HG02588 (cell line): ENCODE measurements around the gene REC8.

ENCODE experiments used
- ATAC-seq: cut with Tn5 transposase; IDR thresholded peaks from one replicate; pipeline ENCODE4 v1.9.1; 2021; ENCODE audit warnings: mild to moderate bottlenecking, moderate library complexity; ENCODE audit not compliant: unreplicated experiment

The REC8 gene

DNA sequence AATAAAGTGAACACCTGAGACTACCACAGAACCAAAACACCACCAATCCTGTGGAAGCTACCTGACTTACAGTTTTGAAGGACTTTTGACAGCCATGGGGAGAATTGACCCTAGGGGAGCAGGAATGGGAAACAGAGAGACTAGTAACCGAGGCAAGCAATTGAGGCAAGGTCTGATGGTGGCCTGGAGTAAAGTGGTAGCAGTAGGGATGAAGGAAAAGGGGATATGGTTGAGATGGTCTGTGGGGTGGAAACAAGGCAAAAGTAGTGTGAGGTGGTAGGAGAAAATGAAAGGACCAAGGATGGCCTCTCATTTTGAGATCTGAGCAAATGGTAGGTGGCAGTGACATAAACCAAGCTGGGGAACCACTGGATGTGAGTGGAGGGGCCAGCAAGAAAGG lies 15.0 kb upstream of the REC8 start:
- no peak for ATAC-seq

DNA sequence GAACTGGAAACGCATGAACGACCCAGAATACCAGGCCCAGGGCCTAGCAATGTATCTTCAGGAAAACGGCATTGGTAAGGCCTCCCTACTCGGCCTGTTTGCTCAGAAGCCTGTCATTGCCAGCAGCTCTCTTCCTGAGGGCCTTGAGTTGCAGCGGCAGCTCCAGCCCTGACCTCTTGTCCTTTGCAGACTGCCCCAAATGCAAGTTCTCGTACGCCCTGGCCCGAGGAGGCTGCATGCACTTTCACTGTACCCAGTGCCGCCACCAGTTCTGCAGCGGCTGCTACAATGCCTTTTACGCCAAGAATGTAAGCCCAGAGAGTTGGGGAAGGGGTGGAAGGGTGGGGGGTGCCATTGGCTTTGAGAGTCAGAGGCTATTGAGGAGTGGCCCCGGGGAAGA lies 14.5 kb upstream of the REC8 start:
- ATAC-seq: no peak

DNA sequence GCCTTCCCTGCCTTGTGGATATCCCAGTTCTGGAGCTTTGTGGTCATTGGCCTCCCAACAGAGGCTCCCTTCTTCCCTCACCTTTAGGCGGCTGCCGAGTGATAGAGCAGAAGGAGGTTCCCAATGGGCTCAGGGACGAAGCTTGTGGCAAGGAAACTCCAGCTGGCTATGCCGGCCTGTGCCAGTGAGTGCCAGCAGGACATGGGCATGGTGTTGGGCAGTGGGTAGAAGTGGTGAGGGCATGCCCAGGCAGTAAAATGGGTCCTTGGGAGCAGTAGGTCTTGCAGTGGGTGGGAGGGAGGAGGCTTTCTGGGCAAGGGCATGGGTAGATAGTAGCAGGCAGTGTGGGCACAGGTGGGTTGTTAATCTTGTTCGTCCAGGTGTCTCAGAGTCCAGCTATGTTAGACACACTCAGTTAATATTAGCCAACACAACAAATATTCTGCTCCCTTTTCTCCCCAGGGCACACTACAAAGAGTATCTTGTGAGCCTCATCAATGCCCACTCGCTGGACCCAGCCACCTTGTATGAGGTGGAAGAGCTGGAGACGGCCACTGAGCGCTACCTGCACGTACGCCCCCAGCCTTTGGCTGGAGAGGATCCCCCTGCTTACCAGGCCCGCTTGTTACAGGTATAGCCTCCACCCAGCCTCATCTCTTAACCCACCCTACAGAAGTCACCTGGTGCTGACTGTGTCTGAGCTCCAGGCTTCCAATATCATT lies 11.9 kb upstream of the REC8 start:
- ATAC-seq: no peak

DNA sequence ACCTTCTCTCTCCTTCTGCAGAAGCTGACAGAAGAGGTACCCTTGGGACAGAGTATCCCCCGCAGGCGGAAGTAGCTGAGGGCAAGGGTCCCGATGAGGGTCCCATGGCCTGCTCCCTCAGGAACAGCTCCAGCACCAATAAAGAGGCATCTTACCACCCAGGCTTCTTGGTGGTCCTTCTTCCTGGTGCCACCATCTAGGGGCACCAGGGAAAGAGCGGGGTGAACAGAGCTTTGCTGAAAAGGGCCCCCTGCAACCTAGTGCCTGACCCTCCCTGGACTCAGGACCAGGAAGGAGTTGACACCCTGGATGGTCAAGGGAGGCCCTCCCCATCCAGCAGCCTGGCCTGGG lies 11.4 kb upstream of the REC8 start:
- peak; percentile 4 for ATAC-seq

DNA sequence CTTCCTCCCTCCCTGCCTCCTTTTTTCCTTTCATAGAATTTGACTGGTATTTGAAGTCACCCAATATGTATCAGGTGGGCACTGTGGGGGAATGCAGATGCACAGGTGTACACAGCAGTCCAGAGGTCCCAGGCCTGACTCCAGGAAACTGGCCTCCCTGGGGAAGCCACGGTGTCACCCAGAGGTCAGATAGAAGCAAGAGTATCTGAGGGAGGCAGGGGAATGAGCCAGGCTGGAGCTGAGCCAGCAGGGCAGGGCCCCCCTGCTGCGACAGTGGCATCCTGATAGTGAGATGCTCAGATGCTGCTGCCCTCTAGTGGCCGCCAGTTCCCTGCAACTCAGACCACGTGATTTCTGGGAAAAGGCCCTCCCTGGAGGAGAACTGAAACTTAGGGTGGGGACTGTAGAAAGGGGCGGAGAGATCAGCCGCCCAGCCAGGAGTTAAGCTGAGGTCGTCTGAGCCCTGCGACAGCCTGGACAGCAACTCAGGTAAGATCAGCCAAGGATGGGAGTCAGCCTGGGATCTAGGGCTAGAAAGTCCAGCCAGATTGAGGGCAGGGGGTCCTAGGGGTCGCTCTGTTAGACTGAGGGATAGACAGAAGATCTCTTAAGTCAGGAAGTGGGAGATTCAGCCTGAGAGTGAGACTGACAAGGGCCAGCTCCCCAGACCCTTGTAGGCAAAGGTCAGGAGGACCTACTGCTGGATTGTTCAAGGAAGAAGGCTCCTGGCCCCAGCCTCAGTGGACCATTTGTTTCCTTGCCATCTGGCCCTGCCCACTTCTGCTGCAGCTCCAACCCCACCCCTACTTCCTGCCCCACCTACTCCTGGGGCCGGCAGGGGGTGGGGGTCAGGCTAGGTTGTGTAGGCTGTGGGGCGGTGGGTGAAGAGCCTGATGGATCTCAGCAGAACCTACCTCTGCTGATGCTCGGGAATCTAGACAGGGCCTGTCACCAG lies 10.8 kb upstream of the REC8 start, which contains the start of gene IRF9:
IRF9 (plus strand) TSS at position 416 of the 955 bp plus-strand sequence. CDS start 880 bp downstream, outside the sequence.
- peak; percentile 75 for ATAC-seq

DNA sequence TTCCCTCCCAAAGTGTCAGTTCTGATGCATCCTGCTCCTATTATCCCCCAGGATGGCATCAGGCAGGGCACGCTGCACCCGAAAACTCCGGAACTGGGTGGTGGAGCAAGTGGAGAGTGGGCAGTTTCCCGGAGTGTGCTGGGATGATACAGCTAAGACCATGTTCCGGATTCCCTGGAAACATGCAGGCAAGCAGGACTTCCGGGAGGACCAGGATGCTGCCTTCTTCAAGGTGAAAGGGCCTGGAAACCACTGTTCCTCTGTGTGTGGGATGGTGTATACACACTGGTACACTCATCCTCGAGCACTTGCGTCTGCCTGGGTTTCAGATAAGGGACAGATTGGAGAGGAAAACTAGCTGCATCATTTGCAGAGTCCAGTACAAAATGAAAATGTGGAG lies 9.8 kb upstream of the REC8 start:
- ATAC-seq: no peak

DNA sequence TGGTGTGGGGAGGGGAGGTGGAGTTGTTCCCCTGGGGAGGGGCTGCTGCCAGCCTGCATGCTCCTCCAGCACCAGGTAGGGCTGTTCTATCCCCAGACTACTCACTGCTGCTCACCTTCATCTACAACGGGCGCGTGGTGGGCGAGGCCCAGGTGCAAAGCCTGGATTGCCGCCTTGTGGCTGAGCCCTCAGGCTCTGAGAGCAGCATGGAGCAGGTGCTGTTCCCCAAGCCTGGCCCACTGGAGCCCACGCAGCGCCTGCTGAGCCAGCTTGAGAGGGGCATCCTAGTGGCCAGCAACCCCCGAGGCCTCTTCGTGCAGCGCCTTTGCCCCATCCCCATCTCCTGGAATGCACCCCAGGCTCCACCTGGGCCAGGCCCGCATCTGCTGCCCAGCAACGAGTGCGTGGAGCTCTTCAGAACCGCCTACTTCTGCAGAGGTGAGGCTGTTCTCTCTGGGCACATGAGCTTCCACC lies 7.3 kb upstream of the REC8 start:
- ATAC-seq: no peak

DNA sequence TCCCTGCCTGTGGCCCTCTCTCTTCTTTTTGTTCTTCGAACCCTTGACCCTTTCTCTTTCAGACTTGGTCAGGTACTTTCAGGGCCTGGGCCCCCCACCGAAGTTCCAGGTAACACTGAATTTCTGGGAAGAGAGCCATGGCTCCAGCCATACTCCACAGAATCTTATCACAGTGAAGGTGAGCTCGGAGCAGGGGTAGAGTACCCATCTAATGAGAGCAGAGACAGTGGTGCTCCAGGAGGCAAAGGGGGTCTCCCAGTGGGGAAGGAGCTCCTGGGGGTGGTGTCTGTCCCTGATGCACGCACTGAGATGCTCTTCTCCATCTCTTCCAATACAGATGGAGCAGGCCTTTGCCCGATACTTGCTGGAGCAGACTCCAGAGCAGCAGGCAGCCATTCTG lies 6.1 kb upstream of the REC8 start:
- no peak for ATAC-seq

DNA sequence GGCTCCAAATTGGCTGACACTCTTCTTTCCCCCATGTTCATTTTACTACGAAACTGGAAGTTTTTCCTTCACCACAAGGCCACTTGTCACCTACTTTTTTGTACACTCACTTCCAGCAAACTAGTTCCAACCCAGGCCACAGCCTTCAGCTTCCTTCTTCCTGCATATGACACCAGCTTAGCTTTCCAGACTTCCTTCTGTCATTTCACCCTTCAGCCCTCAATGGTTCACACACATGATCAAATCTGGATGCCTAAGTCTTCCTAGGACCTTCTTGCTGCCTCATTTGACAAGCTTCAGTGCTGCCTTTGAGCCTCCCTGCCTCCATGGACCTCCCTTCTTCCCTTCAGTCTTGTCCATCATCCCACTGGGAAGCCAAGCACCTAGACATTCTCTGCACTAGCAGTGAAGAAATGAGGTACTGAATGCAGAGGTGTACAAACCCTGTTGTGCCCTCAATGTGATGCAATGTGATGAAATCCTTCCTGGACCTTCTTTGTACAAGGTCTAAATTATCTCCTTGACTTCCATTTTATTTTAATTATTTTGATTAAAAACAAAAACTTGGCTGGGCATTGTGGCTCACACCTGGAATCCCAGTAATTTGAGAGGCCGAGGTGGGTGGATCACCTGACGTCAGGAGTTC lies 4.3 kb upstream of the REC8 start:
- no peak for ATAC-seq

DNA sequence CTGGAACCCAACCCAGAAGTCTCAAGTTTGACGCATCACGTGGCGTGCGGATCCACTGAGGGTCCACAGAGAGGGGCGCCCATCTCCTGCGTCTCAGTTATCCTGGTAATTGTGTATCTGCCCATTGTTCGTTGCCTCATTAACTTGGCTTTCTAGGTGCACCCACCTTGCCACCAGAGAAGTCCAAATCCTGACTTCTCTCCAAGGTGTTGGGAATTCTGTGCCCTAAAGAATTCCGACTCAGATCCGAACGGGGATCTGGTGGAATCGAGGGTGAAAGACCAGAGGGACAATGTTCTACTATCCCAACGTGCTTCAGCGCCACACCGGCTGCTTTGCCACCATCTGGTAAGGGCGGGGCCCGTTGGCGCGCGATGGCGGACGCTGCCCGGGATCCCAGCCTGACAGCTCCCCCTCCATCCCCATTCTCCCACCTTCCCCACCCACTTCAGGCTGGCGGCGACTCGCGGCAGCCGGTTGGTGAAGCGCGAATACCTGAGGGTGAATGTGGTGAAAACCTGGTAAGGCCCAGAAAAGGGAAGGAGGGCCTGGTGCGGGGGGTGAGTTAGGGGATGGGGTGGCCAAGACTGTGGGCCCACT lies 481 bp downstream of the REC8 start:
- no peak for ATAC-seq

DNA sequence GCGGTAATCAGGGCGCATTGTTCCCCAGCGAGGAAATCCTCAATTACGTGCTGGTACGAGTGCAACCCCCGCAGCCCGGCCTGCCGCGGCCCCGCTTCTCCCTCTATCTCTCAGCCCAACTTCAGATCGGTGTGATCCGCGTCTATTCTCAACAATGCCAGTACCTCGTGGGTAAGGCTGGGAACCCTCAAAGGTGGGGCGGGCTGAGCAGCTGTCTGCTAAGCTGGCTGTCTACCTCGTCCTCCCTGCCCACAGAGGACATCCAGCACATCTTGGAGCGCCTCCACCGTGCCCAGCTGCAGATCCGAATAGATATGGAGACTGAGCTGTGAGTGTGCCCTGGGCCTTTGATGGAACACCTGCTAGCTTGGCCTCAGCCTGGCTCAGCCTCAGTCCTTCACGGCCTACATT lies 996 bp downstream of the REC8 start:
- ATAC-seq: no peak

DNA sequence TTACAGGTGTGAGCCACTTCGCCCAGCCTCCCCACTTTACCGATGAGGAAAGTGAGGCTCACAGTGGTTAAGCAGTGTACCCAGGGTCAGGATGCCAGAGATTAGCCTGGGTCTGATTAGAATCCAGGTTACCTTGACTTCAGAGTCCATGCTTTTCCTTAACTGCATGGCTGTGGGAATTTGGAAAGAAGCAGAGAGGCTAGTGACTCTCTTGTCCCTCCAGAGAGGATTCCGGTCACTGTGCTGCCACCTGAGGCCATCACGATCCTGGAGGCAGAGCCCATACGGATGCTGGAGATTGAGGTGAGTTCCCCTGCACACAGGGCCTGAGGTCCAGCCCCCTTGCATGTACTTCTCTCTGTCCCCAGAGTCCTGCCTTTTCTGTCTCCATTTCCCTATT lies 4.7 kb downstream of the REC8 start:
- no peak for ATAC-seq

DNA sequence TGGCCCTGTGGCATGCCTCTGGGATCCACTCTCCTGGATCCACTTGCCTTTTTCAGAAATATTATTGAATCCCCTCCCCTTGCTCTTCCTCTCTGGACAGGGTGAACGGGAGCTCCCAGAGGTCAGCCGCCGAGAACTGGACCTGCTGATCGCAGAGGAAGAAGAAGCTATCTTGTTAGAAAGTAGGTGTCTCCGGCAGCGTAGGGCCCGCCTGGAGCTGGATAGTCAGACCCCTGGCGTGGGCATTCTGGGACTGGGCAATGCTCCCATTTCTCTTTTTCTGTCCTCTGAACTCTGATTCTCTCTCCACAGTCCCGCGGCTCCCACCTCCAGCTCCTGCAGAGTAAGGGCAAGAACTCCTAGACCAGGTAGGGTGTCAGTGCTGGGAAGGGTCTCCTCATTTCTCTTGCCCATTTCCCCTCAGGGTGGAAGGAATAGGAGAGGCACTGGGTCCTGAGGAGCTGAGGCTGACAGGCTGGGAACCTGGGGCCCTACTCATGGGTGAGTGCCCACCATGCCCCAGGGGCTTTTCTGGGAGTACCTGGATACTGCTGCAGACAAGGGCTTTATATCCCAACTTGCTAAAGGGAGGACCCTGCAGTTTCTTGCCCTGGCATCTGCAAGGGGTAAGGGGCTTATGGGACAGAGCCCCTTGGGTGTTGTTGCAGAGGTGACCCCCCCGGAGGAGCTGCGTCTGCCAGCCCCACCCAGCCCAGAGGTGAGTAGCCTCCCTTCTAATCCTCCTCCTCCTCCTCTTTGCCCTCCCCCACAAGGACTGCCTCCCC lies 5.4 kb downstream of the REC8 start:
- no peak for ATAC-seq

DNA sequence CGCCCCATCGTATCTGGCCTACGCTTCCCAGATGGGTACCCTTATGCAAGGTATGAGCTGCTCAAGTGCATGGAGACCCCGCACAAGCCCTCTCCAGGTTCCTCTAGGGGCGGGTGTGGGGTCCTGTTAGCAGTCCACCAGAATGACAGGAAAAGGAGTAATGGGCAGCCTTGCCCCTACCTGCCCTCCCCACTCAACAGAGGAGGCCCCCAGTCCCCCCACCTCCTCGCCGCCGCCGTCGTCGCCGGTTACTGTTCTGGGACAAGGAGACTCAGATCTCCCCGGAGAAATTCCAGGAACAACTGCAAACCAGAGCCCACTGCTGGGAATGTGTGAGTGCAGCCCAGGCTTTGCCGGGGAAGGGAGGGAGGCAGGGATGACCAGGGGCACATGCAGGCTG lies 6.0 kb downstream of the REC8 start:
- no peak for ATAC-seq

DNA sequence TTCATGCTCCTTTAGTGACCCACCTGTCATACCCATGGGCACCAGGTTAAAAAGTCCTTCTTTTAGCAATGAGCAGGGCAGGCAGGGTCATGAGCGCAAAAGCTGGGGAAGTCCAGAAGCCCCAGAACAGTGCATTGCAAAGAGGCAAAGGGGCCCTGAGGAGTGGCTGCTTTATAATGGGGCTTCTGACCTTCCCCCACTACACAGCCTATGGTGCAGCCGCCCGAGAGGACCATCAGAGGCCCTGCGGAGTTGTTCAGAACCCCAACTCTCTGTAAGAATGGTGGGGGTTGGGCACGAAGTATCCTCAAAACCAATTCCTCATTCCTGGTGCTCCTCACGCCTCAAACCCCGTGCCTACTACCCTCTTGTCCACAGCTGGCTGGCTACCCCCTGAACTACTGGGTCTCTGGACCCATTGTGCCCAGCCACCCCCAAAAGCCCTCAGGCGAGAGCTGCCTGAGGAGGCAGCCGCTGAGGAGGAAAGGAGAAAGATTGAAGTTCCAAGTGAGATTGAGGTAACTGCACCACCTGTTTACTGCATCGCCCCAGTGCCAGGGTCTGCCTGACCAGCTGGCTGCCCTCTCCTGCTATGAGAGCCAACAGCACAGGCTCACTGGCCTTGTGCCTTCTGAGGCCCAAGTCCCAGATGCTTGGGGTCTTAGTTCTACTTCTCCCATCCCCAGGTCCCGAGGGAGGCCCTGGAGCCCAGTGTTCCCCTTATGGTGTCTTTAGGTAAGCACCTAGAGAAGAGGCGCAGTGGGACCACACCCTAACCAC lies 6.7 kb downstream of the REC8 start:
- no peak for ATAC-seq

DNA sequence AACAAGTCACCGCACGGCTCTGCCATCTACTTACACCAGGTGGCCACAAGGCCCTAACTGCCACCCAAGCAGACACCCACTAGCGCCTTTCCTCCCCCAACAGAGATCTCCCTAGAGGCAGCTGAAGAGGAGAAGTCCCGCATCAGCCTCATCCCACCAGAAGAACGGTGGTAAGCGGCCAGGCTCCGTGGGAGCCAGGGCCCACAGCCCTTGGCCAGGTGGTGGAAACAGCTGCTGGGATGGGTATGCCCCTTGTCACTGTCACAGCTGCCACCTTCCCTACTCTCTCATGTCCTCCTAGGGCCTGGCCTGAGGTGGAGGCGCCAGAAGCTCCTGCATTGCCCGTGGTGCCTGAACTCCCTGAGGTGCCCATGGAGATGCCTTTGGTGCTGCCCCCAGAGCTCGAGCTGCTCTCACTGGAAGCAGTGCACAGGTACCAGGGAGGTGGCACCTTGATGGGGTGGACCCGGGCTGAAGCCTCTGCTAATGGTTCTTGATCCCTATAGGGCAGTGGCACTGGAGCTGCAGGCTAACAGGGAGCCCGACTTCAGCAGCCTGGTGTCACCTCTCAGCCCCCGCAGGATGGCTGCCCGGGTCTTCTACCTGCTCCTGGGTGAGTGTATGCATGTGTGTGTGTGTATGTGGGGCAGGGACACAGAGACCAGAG lies 7.5 kb downstream of the REC8 start:
- no peak for ATAC-seq

DNA sequence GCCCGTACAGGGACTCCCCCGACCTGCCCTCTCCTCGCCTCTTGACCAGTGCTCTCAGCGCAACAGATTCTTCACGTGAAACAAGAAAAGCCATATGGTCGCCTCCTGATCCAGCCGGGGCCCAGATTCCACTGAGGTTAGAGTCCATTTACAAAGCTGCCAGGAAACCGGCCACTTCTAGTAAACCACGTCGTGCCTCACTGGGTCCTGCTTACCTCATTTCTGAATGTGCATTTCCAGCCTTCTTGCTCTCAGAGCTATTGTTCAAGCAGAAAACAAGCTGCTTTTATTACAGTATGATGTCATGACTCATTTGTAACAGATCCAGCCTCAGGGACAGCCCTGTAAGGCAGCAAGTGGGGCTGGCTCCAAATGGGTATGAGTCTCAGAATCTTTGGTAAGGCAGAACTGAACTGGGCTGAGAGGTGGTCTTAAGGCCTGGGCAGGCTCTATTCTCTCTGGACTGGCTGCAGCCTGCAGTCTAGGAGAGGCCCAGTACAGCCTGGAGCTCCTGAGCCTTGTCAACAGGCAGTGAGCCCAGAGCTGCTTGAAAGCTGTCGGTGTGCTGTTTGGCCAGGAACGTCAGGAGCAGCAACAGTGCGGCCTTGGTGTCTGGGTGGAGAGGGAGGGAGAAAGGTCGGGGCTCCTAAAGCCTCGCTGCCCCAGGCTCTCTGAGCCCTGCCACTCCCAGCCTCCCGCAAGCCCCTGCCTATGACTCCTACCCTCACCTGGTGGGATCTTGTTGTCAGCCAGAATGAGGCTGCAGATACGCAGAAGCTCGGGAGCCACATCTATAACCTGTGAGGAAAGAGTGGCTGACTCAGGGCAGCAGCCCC lies 8.3 kb downstream of the REC8 start:
- ATAC-seq: no peak
